Measurements from ENCODE around the gene SPSB1.
A peak's percentile ranks its signal among the peaks of the same experiment; 100 is the strongest.

Gene SPSB1

GRCh38 chr1:9397997-9398526 lies 105.4 kb downstream of the SPSB1 start:
- peak; percentile 49 for DNase-seq

- DNase-seq, result peak; percentile 73
These were observed 107.1 kb downstream of the SPSB1 start for GRCh38 chr1:9399510-9400424.

GRCh38 chr1:9400425-9401079 lies 107.9 kb downstream of the SPSB1 start:
- DNase-seq, result peak; percentile 86

- no peak for DNase-seq
These were observed 108.4 kb downstream of the SPSB1 start for GRCh38 chr1:9401080-9401453.

GRCh38 chr1:9402256-9402616 lies 109.5 kb downstream of the SPSB1 start:
- DNase-seq, result peak; percentile 44

GRCh38 chr1:9402717-9403225 lies 110.1 kb downstream of the SPSB1 start:
- no peak for DNase-seq

GRCh38 chr1:9404117-9404914 lies 111.6 kb downstream of the SPSB1 start:
- DNase-seq, result no peak

- DNase-seq, result peak; percentile 65
These were observed 113.4 kb downstream of the SPSB1 start for GRCh38 chr1:9406111-9406510.

- peak; percentile 98 for DNase-seq
These were observed 118.1 kb downstream of the SPSB1 start for GRCh38 chr1:9410737-9411297.

GRCh38 chr1:9413071-9413876 lies 120.6 kb downstream of the SPSB1 start:
- DNase-seq, result peak; percentile 81

- DNase-seq, result no peak
These were observed 121.2 kb downstream of the SPSB1 start for GRCh38 chr1:9413877-9414213.

GRCh38 chr1:9416506-9416905 lies 123.8 kb downstream of the SPSB1 start:
- DNase-seq, result no peak

GRCh38 chr1:9416918-9417500 lies 124.3 kb downstream of the SPSB1 start:
- DNase-seq, result no peak

GRCh38 chr1:9417695-9418094 lies 125.0 kb downstream of the SPSB1 start:
- DNase-seq, result no peak

GRCh38 chr1:9418851-9419250 lies 126.2 kb downstream of the SPSB1 start:
- DNase-seq, result no peak

Data from hematopoietic multipotent progenitor cell treated with erythropoietin and hydrocortisone succinate and interleukin-3 and kit ligand, for 4 days (in vitro differentiated cells).